ENCODE results near the gene UBTF. TPM values are rescaled to one million over a fixed set of nuclear protein-coding genes. Genes with fewer than 3 reads are reported as not detected.
A peak's percentile ranks its signal among the peaks of the same experiment; 100 is the strongest.

UBTF gene
- total RNA-seq, 1 experiment from 2014 or later: 114 TPM

GRCh38 chr17:44230140-44230539, 10.7 kb upstream of the UBTF start:
- TF ChIP-seq EZH2 (IDR thresholded peaks at IDR 0.05; ENCODE audit: borderline replicate concordance, low read depth, low read length, poor library complexity, severe bottlenecking) (no peak), CTCF (conservative IDR thresholded peaks at IDR 0.05; ENCODE audit: low read depth, low read length) (no peak)
- Histone ChIP-seq H3K4me1 (ENCODE audit: insufficient read depth, low read length, poor library complexity, severe bottlenecking) (no peaks in the 10 kb centered on the region), H3K9me3 (ENCODE audit: low read depth, low read length, poor library complexity, severe bottlenecking) (no peaks in the 10 kb centered on the region), H3K27ac (ENCODE audit: low read depth, low read length, poor library complexity, severe bottlenecking) (no peak overlapping the region), H3K36me3 (ENCODE audit: insufficient read depth, low read length, poor library complexity, severe bottlenecking) (no peaks in the 10 kb centered on the region), H3K27me3 (replicated peaks; ENCODE audit: insufficient read depth, low read depth, low read length, poor library complexity) (no peaks in the 10 kb centered on the region), H3K4me3 (ENCODE audit: low read depth, low read length, poor library complexity, severe bottlenecking) (no peak overlapping the region)
- CTCF ChIA-PET: no interaction called here
- POLR2A ChIA-PET (ENCODE audit: low non-redundant PET): no interaction called here
- DNase-seq (ENCODE audit: low spot score): no peak
- intact Hi-C loops (cut with micrococcal nuclease; ENCODE audit: unreplicated experiment): no loop called here
- no TSS peak for BruUV-seq (replicated peaks)

GRCh38 chr17:44229090-44229489, 9.6 kb upstream of the UBTF start:
- ChIA-PET CTCF (no interaction called here), POLR2A (ENCODE audit: low non-redundant PET) (interaction anchor here (0.6 kb wide), 1 partner anchor 11 kb away, joined by 4 read pairs; no protein-coding TSS in a partner anchor)

GRCh38 chr17:44223541-44224071, 4.1 kb upstream of the UBTF start:
- Histone ChIP-seq H3K9me3 (ENCODE audit: low read depth, low read length, poor library complexity, severe bottlenecking) (no peaks in the 10 kb centered on the region), H3K4me1 (ENCODE audit: insufficient read depth, low read length, poor library complexity, severe bottlenecking) (no peaks in the 10 kb centered on the region), H3K27me3 (replicated peaks; ENCODE audit: insufficient read depth, low read depth, low read length, poor library complexity) (no peaks in the 10 kb centered on the region), H3K27ac (ENCODE audit: low read depth, low read length, poor library complexity, severe bottlenecking) (no peak overlapping the region), H3K4me3 (ENCODE audit: low read depth, low read length, poor library complexity, severe bottlenecking) (no peak overlapping the region), H3K36me3 (ENCODE audit: insufficient read depth, low read length, poor library complexity, severe bottlenecking) (no peaks in the 10 kb centered on the region)
- intact Hi-C loops (cut with micrococcal nuclease; ENCODE audit: unreplicated experiment): loop anchor here (5.0 kb wide), 1 partner anchor 104 kb away; no protein-coding TSS in a partner anchor
- CTCF ChIA-PET: no interaction called here
- no peak for DNase-seq (ENCODE audit: low spot score)
- TSS peak; percentile 25 for BruUV-seq (replicated peaks)
- TF ChIP-seq EZH2 (IDR thresholded peaks at IDR 0.05; ENCODE audit: borderline replicate concordance, low read depth, low read length, poor library complexity, severe bottlenecking) (no peak), CTCF (conservative IDR thresholded peaks at IDR 0.05; ENCODE audit: low read depth, low read length) (no peak)
- POLR2A ChIA-PET (ENCODE audit: low non-redundant PET): no interaction called here

More at GRCh38 chr17:44229090-44229489, 9.6 kb upstream of the UBTF start:
- DNase-seq (ENCODE audit: low spot score): no peak
- H3K4me1 ChIP-seq (ENCODE audit: insufficient read depth, low read length, poor library complexity, severe bottlenecking): no peaks in the 10 kb centered on the region
- H3K9me3 ChIP-seq (ENCODE audit: low read depth, low read length, poor library complexity, severe bottlenecking): no peaks in the 10 kb centered on the region
- no peaks in the 10 kb centered on the region for H3K36me3 ChIP-seq (ENCODE audit: insufficient read depth, low read length, poor library complexity, severe bottlenecking)
- no peak overlapping the region for H3K4me3 ChIP-seq (ENCODE audit: low read depth, low read length, poor library complexity, severe bottlenecking)
- H3K27me3 ChIP-seq (replicated peaks; ENCODE audit: insufficient read depth, low read depth, low read length, poor library complexity): no peaks in the 10 kb centered on the region
- H3K27ac ChIP-seq (ENCODE audit: low read depth, low read length, poor library complexity, severe bottlenecking): no peak overlapping the region
- intact Hi-C loops (cut with micrococcal nuclease; ENCODE audit: unreplicated experiment): no loop called here
- no peak for TF ChIP-seq EZH2 (IDR thresholded peaks at IDR 0.05; ENCODE audit: borderline replicate concordance, low read depth, low read length, poor library complexity, severe bottlenecking)
- no peak for TF ChIP-seq CTCF (conservative IDR thresholded peaks at IDR 0.05; ENCODE audit: low read depth, low read length)
- BruUV-seq (replicated peaks): no TSS peak

All from A673 (cell line).